ENCODE results near the gene ASB1. TPM values are rescaled to one million over a fixed set of nuclear protein-coding genes. Genes with fewer than 3 reads are reported as not detected.

ASB1 gene
- total and polyA plus RNA-seq, 10 of the 15 experiments (the other 5 are each of a cell fraction or from before 2014, with no cell fraction given) = 5.2 to 31.2 (median 25.8) TPM

DNA sequence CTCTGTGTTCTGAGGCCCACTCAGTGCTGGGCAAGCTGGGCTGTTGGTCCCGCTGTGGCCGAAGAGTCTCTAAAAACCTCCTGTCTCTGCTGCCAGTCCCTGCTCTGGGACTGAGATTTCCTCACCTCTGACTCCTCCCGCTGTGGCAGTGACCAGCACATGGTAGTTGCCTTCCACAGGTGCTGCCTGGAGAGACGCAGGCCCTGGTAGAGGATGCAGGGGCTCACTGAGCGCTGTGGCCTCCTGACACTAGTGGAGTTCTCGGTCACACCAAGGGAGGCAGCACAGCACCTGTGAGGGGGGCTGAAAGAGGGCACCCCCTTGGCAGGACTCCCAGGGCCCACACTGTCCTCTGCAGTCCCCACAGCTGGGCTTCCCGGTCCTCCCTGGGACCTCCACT is 3.8 kb upstream of the ASB1 start (continued):
- TF ChIP-seq, protein P1, sequence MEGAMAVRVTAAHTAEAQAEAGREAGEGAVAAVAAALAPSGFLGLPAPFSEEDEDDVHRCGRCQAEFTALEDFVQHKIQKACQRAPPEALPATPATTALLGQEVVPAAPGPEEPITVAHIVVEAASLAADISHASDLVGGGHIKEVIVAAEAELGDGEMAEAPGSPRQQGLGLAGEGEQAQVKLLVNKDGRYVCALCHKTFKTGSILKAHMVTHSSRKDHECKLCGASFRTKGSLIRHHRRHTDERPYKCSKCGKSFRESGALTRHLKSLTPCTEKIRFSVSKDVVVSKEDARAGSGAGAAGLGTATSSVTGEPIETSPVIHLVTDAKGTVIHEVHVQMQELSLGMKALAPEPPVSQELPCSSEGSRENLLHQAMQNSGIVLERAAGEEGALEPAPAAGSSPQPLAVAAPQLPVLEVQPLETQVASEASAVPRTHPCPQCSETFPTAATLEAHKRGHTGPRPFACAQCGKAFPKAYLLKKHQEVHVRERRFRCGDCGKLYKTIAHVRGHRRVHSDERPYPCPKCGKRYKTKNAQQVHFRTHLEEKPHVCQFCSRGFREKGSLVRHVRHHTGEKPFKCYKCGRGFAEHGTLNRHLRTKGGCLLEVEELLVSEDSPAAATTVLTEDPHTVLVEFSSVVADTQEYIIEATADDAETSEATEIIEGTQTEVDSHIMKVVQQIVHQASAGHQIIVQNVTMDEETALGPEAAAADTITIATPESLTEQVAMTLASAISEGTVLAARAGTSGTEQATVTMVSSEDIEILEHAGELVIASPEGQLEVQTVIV (IDR thresholded peaks at IDR 0.05; ENCODE audit: borderline replicate concordance, partially characterized antibody) = no peak
- TF ChIP-seq, protein P2, sequence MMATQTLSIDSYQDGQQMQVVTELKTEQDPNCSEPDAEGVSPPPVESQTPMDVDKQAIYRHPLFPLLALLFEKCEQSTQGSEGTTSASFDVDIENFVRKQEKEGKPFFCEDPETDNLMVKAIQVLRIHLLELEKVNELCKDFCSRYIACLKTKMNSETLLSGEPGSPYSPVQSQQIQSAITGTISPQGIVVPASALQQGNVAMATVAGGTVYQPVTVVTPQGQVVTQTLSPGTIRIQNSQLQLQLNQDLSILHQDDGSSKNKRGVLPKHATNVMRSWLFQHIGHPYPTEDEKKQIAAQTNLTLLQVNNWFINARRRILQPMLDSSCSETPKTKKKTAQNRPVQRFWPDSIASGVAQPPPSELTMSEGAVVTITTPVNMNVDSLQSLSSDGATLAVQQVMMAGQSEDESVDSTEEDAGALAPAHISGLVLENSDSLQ (IDR thresholded peaks at IDR 0.05) = no peak
- TF ChIP-seq, protein P3, sequence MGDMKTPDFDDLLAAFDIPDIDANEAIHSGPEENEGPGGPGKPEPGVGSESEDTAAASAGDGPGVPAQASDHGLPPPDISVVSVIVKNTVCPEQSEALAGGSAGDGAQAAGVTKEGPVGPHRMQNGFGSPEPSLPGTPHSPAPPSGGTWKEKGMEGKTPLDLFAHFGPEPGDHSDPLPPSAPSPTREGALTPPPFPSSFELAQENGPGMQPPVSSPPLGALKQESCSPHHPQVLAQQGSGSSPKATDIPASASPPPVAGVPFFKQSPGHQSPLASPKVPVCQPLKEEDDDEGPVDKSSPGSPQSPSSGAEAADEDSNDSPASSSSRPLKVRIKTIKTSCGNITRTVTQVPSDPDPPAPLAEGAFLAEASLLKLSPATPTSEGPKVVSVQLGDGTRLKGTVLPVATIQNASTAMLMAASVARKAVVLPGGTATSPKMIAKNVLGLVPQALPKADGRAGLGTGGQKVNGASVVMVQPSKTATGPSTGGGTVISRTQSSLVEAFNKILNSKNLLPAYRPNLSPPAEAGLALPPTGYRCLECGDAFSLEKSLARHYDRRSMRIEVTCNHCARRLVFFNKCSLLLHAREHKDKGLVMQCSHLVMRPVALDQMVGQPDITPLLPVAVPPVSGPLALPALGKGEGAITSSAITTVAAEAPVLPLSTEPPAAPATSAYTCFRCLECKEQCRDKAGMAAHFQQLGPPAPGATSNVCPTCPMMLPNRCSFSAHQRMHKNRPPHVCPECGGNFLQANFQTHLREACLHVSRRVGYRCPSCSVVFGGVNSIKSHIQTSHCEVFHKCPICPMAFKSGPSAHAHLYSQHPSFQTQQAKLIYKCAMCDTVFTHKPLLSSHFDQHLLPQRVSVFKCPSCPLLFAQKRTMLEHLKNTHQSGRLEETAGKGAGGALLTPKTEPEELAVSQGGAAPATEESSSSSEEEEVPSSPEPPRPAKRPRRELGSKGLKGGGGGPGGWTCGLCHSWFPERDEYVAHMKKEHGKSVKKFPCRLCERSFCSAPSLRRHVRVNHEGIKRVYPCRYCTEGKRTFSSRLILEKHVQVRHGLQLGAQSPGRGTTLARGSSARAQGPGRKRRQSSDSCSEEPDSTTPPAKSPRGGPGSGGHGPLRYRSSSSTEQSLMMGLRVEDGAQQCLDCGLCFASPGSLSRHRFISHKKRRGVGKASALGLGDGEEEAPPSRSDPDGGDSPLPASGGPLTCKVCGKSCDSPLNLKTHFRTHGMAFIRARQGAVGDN (IDR thresholded peaks at IDR 0.05) = no peak

Data from GM12878 (cell line).